ENCODE data around the gene NOL4L. TPM values are rescaled to one million over a fixed set of nuclear protein-coding genes. Genes with fewer than 3 reads are reported as not detected.

Gene NOL4L
- total RNA-seq, 4 donors from 2014 or later = 45.6 to 105 (median 85.9) TPM

DNA sequence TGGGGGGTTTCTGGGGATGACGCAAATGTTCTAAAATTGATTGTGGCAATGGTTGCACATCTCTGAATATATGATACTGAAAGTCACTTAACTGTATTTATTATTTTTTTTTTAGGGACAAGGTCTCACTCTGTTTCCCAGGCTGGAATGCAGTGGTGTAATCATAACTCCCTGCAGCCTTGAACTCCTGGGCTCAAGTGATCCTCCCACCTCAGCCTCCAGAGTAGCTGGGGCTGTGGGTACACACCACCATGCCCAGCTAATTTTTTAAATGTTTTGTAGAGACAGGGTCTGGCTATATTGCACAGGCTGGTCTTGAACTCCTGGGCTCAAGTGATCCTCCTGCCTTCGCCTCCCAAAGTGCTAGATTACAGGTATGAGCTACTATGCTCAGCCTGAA is 33.4 kb downstream of the NOL4L start:
- no peaks in the 10 kb centered on the region for H3K4me1 ChIP-seq
- intact Hi-C loops (cut with DNase I; ENCODE audit: low total_unique reads) (no loop called here), in situ Hi-C loops (cut with MboI; ENCODE audit: low pct_ligation_motif_present in 1 of 4, low pct_unique_long_range_greater_than_20kb in 1 of 4, low sequenced_read_pairs in 3 of 4) (no loop called here)
- 83 to 95% methylated on average over 1 to 2 of the region's 2 CpGs for WGBS, 2 donors (ENCODE audit: low coverage in 1 of 2)
- H3K27me3 ChIP-seq = no peaks in the 10 kb centered on the region
- no peak overlapping the region for H3K4me3 ChIP-seq
- no peaks in the 10 kb centered on the region for H3K9me3 ChIP-seq
- TF ChIP-seq POLR2AphosphoS5 (IDR thresholded peaks at IDR 0.05) (no peak), POLR2A (IDR thresholded peaks at IDR 0.05) (no peak), EP300 (IDR thresholded peaks at IDR 0.05; ENCODE audit: low read depth) (no peak)
- TF ChIP-seq, protein P1, sequence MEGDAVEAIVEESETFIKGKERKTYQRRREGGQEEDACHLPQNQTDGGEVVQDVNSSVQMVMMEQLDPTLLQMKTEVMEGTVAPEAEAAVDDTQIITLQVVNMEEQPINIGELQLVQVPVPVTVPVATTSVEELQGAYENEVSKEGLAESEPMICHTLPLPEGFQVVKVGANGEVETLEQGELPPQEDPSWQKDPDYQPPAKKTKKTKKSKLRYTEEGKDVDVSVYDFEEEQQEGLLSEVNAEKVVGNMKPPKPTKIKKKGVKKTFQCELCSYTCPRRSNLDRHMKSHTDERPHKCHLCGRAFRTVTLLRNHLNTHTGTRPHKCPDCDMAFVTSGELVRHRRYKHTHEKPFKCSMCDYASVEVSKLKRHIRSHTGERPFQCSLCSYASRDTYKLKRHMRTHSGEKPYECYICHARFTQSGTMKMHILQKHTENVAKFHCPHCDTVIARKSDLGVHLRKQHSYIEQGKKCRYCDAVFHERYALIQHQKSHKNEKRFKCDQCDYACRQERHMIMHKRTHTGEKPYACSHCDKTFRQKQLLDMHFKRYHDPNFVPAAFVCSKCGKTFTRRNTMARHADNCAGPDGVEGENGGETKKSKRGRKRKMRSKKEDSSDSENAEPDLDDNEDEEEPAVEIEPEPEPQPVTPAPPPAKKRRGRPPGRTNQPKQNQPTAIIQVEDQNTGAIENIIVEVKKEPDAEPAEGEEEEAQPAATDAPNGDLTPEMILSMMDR (IDR thresholded peaks at IDR 0.05) = no peak
- no peak overlapping the region for H3K27ac ChIP-seq
- no peaks in the 10 kb centered on the region for H3K36me3 ChIP-seq
- no peak for DNase-seq

DNA sequence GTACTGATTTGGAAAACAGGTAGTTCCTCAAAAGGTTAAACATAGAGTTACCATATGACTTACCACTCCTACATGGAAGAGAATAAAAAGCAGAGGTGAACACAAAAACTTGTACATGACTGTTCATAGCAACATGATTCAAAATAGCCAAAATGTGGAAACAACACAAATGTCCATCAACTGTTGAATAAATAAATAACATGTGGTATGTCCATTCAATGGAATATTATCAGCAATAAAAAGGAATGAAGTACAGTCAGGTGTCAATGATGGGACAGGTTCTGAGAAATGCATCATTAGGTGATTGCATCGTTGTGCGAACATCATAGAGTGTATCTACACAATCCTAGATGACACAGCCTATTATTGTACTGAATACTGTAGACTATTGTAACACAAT is 35.3 kb downstream of the NOL4L start:
- intact Hi-C loops (cut with DNase I; ENCODE audit: low total_unique reads) (no loop called here), in situ Hi-C loops (cut with MboI; ENCODE audit: low pct_ligation_motif_present in 1 of 4, low pct_unique_long_range_greater_than_20kb in 1 of 4, low sequenced_read_pairs in 3 of 4) (no loop called here)
- H3K4me1 ChIP-seq = no peaks in the 10 kb centered on the region
- no peaks in the 10 kb centered on the region for H3K36me3 ChIP-seq
- no peak overlapping the region for H3K27ac ChIP-seq
- TF ChIP-seq EP300 (IDR thresholded peaks at IDR 0.05; ENCODE audit: low read depth) = no peak
- TF ChIP-seq POLR2A (IDR thresholded peaks at IDR 0.05) = no peak
- TF ChIP-seq, protein P1 (IDR thresholded peaks at IDR 0.05) = no peak
- no peak for TF ChIP-seq POLR2AphosphoS5 (IDR thresholded peaks at IDR 0.05)
- H3K4me3 ChIP-seq = no peak overlapping the region
- H3K27me3 ChIP-seq = no peaks in the 10 kb centered on the region
- WGBS, 2 donors (ENCODE audit: low coverage in 1 of 2) = 95 to 100% methylated on average over 2 of the region's 2 CpGs
- H3K9me3 ChIP-seq = no peaks in the 10 kb centered on the region
- DNase-seq = no peak

DNA sequence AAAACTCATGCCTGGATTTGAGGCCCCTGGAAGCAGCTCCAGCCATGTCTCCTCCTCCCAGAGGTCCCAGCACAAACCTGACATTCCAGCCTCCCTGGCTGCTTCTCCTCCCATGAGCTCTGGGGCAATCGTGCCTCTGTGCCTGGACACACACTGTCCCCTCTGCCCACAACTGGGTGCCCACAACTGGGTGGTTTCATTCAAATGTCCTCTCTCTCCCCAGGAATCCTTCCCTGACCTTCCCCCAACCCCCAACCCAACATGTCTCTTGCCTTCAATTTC is 37.4 kb downstream of the NOL4L start:
- Histone ChIP-seq H3K4me1 (no peaks in the 10 kb centered on the region), H3K36me3 (no peaks in the 10 kb centered on the region), H3K27me3 (no peaks in the 10 kb centered on the region), H3K9me3 (no peaks in the 10 kb centered on the region), H3K4me3 (no peak overlapping the region), H3K27ac (no peak overlapping the region)
- no peak for DNase-seq
- 60 to 93% methylated on average over 1 of the region's 1 CpG for WGBS, 2 donors (ENCODE audit: low coverage in 1 of 2)
- in situ Hi-C loops (cut with MboI; ENCODE audit: low pct_ligation_motif_present in 1 of 4, low pct_unique_long_range_greater_than_20kb in 1 of 4, low sequenced_read_pairs in 3 of 4) (no loop called here), intact Hi-C loops (cut with DNase I; ENCODE audit: low total_unique reads) (no loop called here)
- no peak for TF ChIP-seq POLR2AphosphoS5 (IDR thresholded peaks at IDR 0.05)
- TF ChIP-seq, protein P1 (IDR thresholded peaks at IDR 0.05) = no peak
- no peak for TF ChIP-seq POLR2A (IDR thresholded peaks at IDR 0.05)
- no peak for TF ChIP-seq EP300 (IDR thresholded peaks at IDR 0.05; ENCODE audit: low read depth)

DNA sequence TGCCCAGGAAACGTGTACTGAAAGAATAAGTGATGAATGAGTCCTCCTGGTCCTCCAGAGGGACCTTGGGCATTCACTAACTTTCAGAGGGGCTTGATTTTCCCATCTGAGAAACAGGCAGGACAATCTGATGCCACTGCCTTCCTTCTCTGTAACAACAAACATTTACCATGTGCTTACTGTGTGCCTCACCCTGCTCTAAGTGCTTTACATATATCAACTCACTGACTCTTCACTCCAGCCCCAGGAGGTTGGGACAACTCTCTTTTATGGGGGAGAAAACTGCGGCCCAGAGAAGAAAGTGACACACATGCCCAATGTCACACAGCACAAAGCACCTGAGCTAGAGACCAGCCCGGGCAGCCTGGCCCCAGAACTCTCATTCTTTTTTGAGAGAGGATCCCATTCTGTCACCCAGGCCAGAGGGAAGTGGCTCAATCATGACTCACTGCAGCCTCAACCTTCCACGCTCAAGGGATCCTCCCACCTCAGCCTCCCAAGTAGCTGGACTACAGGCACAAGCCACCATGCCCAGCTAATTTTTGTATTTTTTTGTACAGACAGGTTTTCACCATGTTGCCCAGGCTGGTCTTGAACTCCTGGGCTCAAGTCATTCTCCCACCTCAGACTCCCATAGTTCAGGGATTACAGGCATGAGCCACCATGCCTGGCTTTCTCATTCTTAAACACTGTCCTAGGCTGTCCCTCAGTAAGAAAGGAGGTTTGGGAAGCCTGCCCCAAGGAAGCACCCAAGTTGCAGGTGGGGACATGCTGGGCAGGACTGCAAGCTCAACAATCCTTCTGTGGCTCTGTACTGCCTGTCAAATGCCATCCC is 38.0 kb downstream of the NOL4L start:
- intact Hi-C loops (cut with DNase I; ENCODE audit: low total_unique reads) = no loop called here
- H3K36me3 ChIP-seq = no peaks in the 10 kb centered on the region
- WGBS, 2 donors (ENCODE audit: low coverage in 1 of 2) = 72% methylated on average over 4 of the region's 4 CpGs; no CpG with 5 or more reads in 1 of the 2 donors
- H3K27me3 ChIP-seq = no peaks in the 10 kb centered on the region
- H3K4me1 ChIP-seq = no peaks in the 10 kb centered on the region
- TF ChIP-seq POLR2AphosphoS5 (IDR thresholded peaks at IDR 0.05) = no peak
- TF ChIP-seq POLR2A (IDR thresholded peaks at IDR 0.05) = no peak
- TF ChIP-seq, protein P1 (IDR thresholded peaks at IDR 0.05) = no peak
- TF ChIP-seq EP300 (IDR thresholded peaks at IDR 0.05; ENCODE audit: low read depth) = no peak
- no peak overlapping the region for H3K4me3 ChIP-seq
- no peaks in the 10 kb centered on the region for H3K9me3 ChIP-seq
- in situ Hi-C loops (cut with MboI; ENCODE audit: low pct_ligation_motif_present in 1 of 4, low pct_unique_long_range_greater_than_20kb in 1 of 4, low sequenced_read_pairs in 3 of 4) = no loop called here
- DNase-seq = no peak
- no peak overlapping the region for H3K27ac ChIP-seq
